GM12865 (cell line): Measurements from ENCODE around the gene MAGI2.

ENCODE experiments used
- DNase-seq: peaks from one replicate; pipeline ENCODE4 v3.0.0; 2010; ENCODE audit warnings: low read depth
- H3K4me3 ChIP-seq: 2 replicates; pipeline ENCODE4 v1.5.1; 2011; ENCODE audit warnings: mild to moderate bottlenecking, low read depth, low read length, control low read depth
- TF ChIP-seq, protein P1 (sequence below): IDR thresholded peaks from 2 replicates; pipeline ENCODE4 v1.5.1; 2011; ENCODE audit warnings: low read length, control low read depth, low read depth, inconsistent platforms; ENCODE audit not compliant: insufficient read depth; ENCODE audit errors: missing control alignments

The MAGI2 gene

GRCh38 chr7:78124216-78124615 is 1329.3 kb downstream of the MAGI2 start:
- DNase-seq, result no peak
- TF ChIP-seq, protein P1, sequence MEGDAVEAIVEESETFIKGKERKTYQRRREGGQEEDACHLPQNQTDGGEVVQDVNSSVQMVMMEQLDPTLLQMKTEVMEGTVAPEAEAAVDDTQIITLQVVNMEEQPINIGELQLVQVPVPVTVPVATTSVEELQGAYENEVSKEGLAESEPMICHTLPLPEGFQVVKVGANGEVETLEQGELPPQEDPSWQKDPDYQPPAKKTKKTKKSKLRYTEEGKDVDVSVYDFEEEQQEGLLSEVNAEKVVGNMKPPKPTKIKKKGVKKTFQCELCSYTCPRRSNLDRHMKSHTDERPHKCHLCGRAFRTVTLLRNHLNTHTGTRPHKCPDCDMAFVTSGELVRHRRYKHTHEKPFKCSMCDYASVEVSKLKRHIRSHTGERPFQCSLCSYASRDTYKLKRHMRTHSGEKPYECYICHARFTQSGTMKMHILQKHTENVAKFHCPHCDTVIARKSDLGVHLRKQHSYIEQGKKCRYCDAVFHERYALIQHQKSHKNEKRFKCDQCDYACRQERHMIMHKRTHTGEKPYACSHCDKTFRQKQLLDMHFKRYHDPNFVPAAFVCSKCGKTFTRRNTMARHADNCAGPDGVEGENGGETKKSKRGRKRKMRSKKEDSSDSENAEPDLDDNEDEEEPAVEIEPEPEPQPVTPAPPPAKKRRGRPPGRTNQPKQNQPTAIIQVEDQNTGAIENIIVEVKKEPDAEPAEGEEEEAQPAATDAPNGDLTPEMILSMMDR, result no peak
- no peak overlapping the region for H3K4me3 ChIP-seq

DNA sequence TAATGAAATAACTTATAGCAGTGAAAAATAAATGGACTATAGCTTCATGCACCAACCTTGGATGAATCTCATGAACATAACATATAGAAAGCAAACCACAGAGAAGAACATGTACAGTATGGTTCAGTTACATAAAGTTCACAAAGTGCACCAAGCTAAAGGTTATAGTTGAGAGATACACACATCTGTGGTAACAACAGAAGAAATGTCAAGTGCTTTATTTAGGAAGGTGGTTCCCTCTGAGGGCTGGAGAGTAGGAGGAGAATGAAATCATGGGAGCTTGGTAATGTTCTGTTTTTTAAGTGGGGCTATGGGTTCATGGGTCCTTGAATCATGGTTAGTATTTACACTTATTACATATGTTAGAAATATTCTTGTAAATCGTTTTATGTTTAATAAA is 1331.6 kb downstream of the MAGI2 start:
- TF ChIP-seq, protein P1, result no peak
- no peak overlapping the region for H3K4me3 ChIP-seq
- DNase-seq, result no peak

GRCh38 chr7:78118470-78118869 is 1335.0 kb downstream of the MAGI2 start:
- DNase-seq, result no peak
- TF ChIP-seq, protein P1, result no peak
- no peak overlapping the region for H3K4me3 ChIP-seq

DNA sequence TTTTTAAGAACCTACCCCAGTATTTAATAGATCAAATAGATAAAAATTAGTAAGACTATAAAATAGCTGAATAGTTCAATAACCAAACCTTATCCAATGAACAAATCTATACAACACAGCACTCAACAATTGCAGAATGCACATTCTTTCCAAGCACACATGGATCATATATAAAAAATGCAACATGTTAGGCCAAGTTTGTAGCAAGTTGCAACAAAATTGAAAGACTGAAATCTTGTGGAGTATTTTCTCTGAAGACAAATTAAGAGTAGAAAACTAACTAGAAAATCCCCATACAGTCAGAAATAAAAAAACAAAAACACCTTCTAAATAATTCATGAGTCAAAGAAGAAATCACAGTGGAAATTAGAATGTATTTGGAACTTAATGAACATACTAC is 1337.6 kb downstream of the MAGI2 start:
- no peak for DNase-seq
- H3K4me3 ChIP-seq, result no peak overlapping the region
- TF ChIP-seq, protein P1, result no peak

DNA sequence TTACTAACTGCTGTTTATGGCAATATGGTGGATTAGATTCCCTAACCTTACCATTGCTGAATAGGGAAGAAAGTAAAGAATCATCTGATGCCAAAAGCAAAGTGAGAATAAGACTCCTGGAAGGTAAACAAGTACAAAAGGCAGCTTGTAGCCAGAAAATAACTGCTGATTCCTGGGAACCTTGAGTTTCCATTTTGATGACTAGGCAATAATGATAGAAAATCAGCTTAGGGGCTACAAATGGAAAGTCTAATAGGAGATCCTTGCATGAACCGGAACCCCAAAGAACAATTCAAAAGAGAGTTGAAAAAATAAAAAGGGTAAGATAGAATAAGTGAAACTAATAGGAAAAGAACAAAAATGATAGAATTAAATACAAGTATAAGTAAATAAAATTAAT is 1338.5 kb downstream of the MAGI2 start:
- TF ChIP-seq, protein P1, result no peak
- H3K4me3 ChIP-seq, result no peak overlapping the region
- no peak for DNase-seq

DNA sequence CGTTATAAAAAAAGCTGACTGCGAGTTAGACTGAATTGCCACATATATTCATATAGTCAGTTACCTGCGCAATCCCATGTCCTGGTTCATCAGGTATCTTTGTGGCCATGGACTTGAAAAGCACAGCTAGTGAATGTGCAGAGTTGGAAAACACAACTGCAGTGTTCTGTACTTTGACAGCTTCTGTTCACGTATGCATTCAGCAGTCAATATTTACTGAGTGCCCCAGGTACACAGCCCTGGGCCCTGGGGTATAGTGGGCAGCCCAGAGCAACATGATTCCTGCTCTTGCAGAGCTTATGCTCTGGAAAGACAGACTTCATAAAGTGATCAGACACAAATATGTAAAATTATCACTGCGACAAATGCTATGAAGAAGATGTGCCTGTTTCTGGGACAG is 1341.0 kb downstream of the MAGI2 start:
- DNase-seq, result no peak
- H3K4me3 ChIP-seq, result no peak overlapping the region
- TF ChIP-seq, protein P1, result no peak

GRCh38 chr7:78111386-78111785 is 1342.1 kb downstream of the MAGI2 start:
- TF ChIP-seq, protein P1, result no peak
- H3K4me3 ChIP-seq, result no peak overlapping the region
- no peak for DNase-seq
